HAP-1 (cell line): ENCODE measurements around the gene PLEKHH3.

Experiments
- DNase-seq, 2 experiments: peaks; one replicate each; pipeline ENCODE4 v3.0.0-alpha.2; 2016 to 2020; ENCODE audit warnings: low spot score in 2 of 2
- H3K27me3 ChIP-seq: fragments of 250-450 bp; sonication (Bioruptor Pico); 2 replicates; pipeline ENCODE4 v1.5.1; 2020; ENCODE audit warnings: low read depth, mild to moderate bottlenecking, moderate library complexity
- H3K36me3 ChIP-seq: fragments of 250-450 bp; sonication (Bioruptor Pico); replicated peaks from 2 replicates; pipeline ENCODE4 v1.5.1; 2020; ENCODE audit warnings: mild to moderate bottlenecking
- H3K4me1 ChIP-seq: fragments of 250-450 bp; sonication (Bioruptor Pico); 2 replicates; pipeline ENCODE4 v1.5.1; 2020; ENCODE audit warnings: mild to moderate bottlenecking
- H3K4me3 ChIP-seq: fragments of 250-450 bp; sonication (Bioruptor Pico); 2 replicates; pipeline ENCODE4 v1.5.1; 2020; ENCODE audit warnings: mild to moderate bottlenecking, moderate library complexity
- H3K9me3 ChIP-seq: fragments of 250-450 bp; sonication (Bioruptor Pico); 2 replicates; pipeline ENCODE4 v1.5.1; 2020; ENCODE audit warnings: mild to moderate bottlenecking, moderate library complexity
- in situ Hi-C: fragments of 300-500 bp; cut with MboI; formaldehyde crosslinking; loops from 3 replicates; pipeline ENCODE4 v1.14.3; 2020; ENCODE audit warnings: low sequenced_read_pairs, inconsistent platforms, mixed read lengths

PLEKHH3 gene

DNA sequence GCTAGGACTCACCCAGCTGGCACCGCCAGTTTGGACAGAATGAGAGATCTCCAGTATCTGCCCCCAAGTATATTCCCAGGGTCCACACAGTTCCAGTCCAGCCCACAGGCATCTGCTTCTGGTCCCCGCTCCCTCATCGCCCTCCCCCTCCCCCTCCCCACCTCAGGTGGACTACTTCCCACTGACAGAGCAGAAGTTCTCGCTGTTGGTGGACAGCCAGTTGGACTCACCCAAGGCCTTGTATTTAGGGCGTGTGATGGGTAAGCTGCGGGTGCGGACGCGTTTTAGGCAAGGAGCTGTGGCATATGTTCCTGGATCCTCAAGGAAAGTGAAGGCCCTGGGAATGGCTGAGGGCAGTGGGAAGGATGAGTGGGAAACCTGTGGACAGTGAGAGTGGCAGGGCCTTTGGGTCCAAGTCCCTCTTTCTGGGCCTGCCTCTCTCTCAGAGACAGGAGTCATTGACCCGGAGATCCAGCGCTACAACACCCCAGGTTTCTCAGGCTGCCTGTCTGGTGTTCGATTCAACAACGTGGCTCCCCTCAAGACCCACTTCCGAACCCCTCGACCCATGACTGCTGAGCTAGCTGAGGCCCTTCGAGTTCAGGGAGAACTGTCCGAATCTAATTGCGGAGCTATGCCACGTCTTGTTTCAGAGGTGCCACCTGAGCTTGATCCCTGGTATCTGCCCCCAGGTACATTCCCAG is 20.5 kb upstream of the PLEKHH3 start:
- peaks cover 65% of the 10 kb centered on the region for H3K36me3 ChIP-seq
- H3K4me3 ChIP-seq: no peak overlapping the region
- H3K4me1 ChIP-seq: no peaks in the 10 kb centered on the region
- DNase-seq: no peak
- H3K27me3 ChIP-seq: no peaks in the 10 kb centered on the region
- in situ Hi-C loops: no loop called here
- no peaks in the 10 kb centered on the region for H3K9me3 ChIP-seq

DNA sequence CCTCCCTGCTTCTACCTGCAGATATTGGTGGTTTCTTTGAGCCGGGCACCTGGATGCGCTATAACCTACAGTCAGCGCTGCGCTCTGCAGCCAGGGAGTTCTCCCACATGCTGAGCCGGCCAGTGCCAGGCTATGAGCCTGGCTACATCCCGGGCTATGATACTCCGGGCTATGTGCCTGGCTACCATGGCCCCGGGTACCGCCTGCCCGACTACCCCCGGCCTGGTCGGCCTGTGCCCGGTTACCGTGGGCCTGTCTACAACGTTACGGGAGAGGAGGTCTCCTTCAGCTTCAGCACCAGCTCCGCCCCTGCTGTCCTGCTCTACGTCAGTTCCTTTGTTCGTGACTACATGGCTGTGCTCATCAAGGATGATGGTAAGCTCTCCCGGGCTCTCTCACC is 18.7 kb upstream of the PLEKHH3 start:
- peaks cover 68% of the 10 kb centered on the region for H3K36me3 ChIP-seq

DNA sequence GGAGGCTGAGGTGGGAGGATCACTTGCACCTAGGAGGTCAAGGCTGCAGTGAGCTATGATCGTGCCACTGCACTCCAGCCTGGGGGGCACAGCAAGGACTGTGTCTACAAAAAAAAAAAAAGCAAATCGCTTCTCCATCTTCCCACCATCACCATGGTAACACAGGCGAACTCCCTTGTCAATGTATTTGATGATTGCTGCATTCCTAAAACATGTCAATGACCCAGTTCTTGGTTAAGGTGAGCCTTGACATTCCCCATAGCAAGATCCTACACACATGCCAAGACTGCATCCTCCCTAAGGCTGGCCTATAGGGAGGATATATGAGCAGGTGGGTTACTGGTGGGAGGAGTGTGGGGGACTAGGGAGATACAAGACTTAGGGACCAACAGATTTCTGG is 17.7 kb upstream of the PLEKHH3 start:
- Histone ChIP-seq H3K4me1 (no peaks in the 10 kb centered on the region), H3K27me3 (no peaks in the 10 kb centered on the region), H3K9me3 (no peaks in the 10 kb centered on the region), H3K36me3 (peaks cover 68% of the 10 kb centered on the region), H3K4me3 (no peak overlapping the region)
- in situ Hi-C loops: no loop called here
- DNase-seq: no peak

More for the DNA sequence above, 18.7 kb upstream of the PLEKHH3 start:
- no peaks in the 10 kb centered on the region for H3K4me1 ChIP-seq
- H3K27me3 ChIP-seq: no peaks in the 10 kb centered on the region
- H3K9me3 ChIP-seq: no peaks in the 10 kb centered on the region
- no peak for DNase-seq
- in situ Hi-C loops: no loop called here
- no peak overlapping the region for H3K4me3 ChIP-seq

DNA sequence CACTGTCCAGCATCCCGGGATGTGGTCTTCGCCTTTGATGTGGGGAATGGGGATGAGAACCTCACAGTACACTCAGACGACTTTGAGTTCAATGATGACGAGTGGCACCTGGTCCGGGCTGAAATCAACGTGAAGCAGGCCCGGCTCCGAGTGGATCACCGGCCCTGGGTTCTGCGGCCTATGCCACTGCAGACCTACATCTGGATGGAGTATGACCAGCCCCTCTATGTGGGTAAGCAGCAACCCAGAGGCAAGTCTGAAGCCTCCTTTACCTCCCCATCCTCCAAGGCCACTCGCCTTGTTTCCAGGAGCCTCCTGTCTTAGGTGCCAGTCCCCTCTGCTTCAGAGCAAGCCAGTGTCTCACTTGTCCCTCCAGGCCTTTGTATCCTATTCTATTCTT is 15.7 kb upstream of the PLEKHH3 start:
- H3K36me3 ChIP-seq: peaks cover 77% of the 10 kb centered on the region
- H3K9me3 ChIP-seq: no peaks in the 10 kb centered on the region
- no peak for DNase-seq
- H3K4me1 ChIP-seq: no peaks in the 10 kb centered on the region
- no peak overlapping the region for H3K4me3 ChIP-seq
- H3K27me3 ChIP-seq: no peaks in the 10 kb centered on the region
- in situ Hi-C loops: no loop called here

DNA sequence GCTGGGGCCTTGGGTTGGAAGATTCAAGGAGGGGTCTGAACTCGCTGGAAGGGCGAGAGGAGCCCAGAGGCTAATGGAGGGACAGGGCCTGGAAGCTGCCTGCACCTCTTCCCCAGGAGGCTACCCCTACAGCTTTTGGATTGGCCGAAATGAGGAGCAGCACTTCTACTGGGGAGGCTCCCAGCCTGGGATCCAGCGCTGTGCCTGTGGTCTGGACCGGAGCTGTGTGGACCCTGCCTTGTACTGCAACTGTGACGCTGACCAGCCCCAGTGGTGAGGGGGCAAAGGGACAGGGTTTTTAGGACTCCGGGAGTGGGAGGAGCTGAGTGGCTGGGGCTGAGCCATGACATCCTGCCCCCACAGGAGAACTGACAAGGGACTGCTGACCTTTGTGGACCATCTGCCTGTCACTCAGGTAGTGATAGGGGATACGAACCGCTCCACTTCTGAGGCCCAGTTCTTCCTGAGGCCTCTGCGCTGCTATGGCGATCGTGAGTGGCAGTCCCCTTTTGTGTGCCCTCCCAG is 14.3 kb upstream of the PLEKHH3 start:
- peaks cover 72% of the 10 kb centered on the region for H3K36me3 ChIP-seq
- no peaks in the 10 kb centered on the region for H3K27me3 ChIP-seq
- no peaks in the 10 kb centered on the region for H3K4me1 ChIP-seq
- in situ Hi-C loops: no loop called here
- no peak for DNase-seq
- H3K4me3 ChIP-seq: no peak overlapping the region
- H3K9me3 ChIP-seq: no peaks in the 10 kb centered on the region

DNA sequence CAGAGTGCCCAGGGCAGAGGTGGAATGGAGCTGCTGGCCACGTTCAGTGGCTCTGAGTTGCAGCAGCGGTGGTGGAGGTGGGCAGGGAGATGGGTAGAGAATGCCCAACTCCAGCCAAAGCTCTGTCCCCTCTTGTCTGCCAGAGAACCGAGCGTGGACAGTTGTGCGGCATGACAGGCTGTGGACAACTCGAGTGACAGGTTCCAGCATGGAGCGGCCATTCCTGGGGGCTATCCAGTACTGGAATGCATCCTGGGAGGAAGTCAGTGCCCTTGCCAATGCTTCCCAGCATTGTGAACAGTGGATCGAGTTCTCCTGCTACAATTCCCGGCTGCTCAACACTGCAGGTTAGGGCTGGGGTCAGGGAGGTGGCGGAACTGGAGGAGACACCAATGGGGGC is 13.8 kb upstream of the PLEKHH3 start:
- H3K27me3 ChIP-seq: no peaks in the 10 kb centered on the region
- no peak for DNase-seq
- peaks cover 73% of the 10 kb centered on the region for H3K36me3 ChIP-seq
- in situ Hi-C loops: no loop called here
- H3K9me3 ChIP-seq: no peaks in the 10 kb centered on the region
- H3K4me1 ChIP-seq: no peaks in the 10 kb centered on the region
- H3K4me3 ChIP-seq: no peak overlapping the region

DNA sequence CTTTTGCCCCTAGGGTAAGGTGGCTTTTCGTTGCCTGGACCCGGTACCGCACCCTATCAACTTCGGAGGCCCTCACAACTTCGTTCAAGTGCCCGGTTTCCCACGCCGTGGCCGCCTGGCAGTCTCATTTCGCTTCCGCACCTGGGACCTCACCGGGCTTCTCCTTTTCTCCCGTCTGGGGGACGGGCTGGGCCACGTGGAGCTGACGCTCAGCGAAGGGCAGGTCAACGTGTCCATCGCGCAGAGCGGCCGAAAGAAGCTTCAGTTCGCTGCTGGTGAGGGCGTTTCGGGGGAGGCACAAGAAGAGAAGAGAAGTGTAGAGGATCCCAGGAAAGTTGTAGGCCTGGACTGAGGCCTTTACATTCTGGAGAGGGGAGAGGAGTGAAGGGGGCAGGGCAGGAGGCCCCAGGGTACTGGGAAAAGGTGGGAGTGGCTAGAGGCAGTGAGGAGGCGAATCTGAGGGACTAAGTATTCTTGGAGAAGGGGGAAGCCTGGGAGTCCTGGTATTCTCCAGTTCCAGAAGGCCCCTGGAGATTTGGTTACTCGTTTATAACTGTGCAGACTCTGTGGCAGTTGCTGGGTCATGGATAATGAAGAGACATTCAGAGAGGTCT is 11.0 kb upstream of the PLEKHH3 start:
- DNase-seq: no peak
- Histone ChIP-seq H3K27me3 (no peaks in the 10 kb centered on the region), H3K9me3 (no peaks in the 10 kb centered on the region), H3K4me1 (peaks cover 3% of the 10 kb centered on the region; the same call in 1 of the 2 replicates), H3K36me3 (peaks cover 65% of the 10 kb centered on the region), H3K4me3 (no peak overlapping the region)
- in situ Hi-C loops: no loop called here

DNA sequence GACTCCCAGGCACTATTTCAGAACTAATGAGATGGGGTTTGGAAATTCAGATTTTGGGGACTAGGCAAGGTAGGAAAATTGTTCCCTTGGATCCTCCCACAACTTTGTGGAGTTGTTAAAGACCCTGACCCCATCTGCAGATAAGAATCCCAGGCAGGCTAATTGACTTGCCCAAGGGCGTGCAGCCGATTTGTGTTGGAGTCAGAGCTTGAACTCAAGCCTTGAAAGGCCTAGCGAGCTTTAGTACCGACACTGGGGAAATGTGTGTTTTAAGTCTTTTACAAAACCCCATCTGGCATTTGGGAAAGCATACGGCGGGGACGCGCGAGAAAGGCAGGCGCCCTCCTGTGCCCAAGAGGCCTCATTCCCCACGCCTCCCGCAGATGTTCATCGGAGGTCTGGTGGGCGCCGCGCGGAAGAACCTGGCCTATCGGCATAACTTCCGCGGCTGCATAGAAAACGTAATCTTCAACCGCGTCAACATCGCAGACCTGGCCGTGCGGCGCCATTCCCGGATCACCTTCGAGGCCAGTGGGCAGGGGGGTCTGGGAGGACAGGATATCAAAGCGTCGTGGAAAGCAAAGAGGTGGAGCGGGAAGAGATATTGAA is 9.8 kb upstream of the PLEKHH3 start:
- Histone ChIP-seq H3K4me1 (peaks cover 7% of the 10 kb centered on the region), H3K36me3 (peaks cover 54% of the 10 kb centered on the region), H3K27me3 (no peaks in the 10 kb centered on the region), H3K4me3 (no peak overlapping the region), H3K9me3 (no peaks in the 10 kb centered on the region)
- in situ Hi-C loops: no loop called here
- no peak for DNase-seq

DNA sequence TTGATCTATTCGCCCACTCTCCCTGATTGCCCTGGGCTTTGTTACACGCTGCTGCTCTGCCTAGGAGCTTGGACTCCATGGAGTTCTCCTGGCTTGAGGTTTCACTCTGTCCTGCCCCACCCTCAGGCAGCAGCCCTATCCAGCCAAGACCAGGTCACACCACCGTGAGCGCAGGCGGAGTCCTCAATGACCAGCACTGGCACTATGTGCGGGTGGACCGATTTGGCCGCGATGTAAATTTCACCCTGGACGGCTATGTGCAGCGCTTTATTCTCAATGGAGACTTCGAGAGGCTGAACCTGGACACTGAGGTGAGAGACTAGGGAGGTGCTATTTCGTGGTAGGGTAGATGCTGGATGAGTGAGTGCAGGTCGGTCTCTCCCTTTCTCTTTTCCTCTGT is 9.0 kb upstream of the PLEKHH3 start:
- Histone ChIP-seq H3K36me3 (peaks cover 46% of the 10 kb centered on the region), H3K27me3 (no peaks in the 10 kb centered on the region), H3K9me3 (no peaks in the 10 kb centered on the region), H3K4me3 (no peak overlapping the region), H3K4me1 (peaks cover 15% of the 10 kb centered on the region)
- in situ Hi-C loops: no loop called here
- no peak for DNase-seq

DNA sequence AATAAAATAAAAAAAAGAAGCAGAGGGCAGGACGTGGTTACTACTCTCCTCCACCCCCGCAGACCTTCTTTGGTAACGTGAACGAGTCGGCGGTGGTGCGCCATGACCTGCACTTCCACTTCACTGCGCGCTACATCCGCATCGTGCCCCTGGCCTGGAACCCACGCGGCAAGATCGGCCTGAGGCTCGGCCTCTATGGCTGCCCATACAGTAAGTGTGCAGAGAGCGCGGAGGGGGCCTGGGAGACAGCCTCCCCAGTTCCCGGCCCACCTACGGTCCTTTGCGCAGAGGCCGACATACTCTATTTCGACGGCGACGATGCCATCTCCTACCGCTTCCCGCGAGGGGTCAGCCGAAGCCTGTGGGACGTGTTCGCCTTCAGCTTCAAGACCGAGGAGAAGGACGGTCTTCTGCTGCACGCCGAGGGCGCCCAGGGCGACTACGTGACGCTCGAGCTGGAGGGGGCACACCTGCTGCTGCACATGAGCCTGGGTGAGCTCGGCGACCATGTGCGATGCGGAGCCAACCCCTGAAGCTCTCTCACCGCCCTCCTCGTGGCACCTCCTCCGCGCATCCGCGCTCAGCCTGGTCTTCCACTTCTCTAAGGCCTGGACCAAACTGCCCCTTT is 8.2 kb upstream of the PLEKHH3 start:
- Histone ChIP-seq H3K4me3 (no peak overlapping the region), H3K36me3 (peaks cover 44% of the 10 kb centered on the region), H3K4me1 (peaks cover 22% of the 10 kb centered on the region), H3K9me3 (no peaks in the 10 kb centered on the region), H3K27me3 (no peaks in the 10 kb centered on the region)
- DNase-seq: no peak
- in situ Hi-C loops: no loop called here

DNA sequence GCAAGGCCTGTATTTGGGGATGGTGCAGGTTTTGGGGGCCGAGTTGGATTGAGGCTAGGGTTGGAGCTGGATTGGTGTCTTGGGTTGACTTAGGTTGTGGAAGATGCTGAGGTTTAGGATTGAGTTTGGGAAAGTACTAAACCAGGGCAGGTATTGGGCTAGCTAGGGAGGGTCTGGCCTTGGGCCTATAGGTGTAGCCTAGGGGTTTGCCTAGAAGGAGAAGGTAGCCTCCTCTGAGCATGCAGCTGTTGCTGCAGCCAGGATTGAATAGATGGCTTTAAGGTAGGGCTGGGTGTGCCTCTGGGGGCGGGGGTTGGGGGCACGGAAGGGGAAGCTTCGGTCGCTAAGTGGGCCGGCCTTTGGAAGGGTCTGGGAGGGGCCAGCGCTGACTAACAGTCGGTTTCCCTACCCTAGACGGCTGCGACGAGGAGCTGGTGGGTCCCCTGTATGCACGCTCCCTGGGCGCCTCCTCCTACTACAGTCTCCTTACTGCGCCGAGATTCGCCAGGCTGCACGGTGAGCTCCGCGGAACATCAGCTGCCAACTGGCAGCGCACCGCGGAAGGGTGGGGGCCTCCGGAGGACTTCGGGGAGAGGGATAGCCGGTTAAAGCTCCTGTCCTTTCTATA is 6.7 kb upstream of the PLEKHH3 start:
- Histone ChIP-seq H3K27me3 (no peaks in the 10 kb centered on the region), H3K4me3 (peak overlapping the region; percentile 48), H3K9me3 (no peaks in the 10 kb centered on the region), H3K4me1 (peaks cover 36% of the 10 kb centered on the region), H3K36me3 (peaks cover 29% of the 10 kb centered on the region)
- in situ Hi-C loops: no loop called here
- DNase-seq: peak in 1 of 2 experiments; percentile 64

DNA sequence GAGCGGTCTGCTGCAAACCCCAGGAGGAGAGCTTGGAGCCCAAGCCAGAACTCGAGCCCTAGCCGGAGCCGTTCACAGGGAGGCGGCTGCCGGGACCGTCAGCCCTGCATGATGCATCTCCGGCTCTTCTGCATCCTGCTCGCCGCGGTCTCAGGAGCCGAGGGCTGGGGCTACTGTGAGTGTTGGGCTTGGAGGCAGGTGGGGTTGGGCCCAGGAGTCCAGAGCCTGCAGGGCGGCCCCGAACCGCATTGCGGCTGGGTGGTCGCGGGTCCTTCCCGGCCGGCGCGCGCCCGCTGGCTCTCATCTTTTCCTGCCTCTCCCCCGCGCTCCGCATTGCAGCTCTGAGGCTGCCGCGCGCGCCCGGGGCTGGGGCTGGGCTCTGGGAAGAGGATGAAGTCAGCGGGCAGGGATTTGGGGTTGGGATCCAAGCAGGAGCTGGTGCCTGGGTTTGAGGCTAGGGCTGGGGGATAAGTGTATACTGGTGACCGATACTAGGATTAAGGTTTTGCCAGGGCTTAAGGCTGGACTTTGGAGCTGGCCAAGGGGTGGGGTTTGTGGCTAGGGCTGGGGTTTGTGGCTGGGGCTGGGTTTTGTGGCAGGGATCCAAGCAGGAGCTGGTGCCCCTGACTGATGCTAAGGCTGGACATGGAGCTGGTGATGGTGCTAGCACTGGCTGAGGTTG is 6.1 kb upstream of the PLEKHH3 start:
- Histone ChIP-seq H3K36me3 (peaks cover 22% of the 10 kb centered on the region), H3K4me1 (peaks cover 38% of the 10 kb centered on the region), H3K9me3 (no peaks in the 10 kb centered on the region), H3K4me3 (peak overlapping the region; percentile 48), H3K27me3 (no peaks in the 10 kb centered on the region)
- in situ Hi-C loops: no loop called here
- peak in 1 of 2 experiments; percentile 77 for DNase-seq
